GM12892 (cell line): ENCODE measurements around the gene SERPINE1.

ENCODE experiments used
- DNase-seq: peaks from one replicate; pipeline ENCODE4 v3.0.0; 2011; ENCODE audit not compliant: insufficient read length
- FAIRE-seq: peaks from 2 replicates; lab custom pipeline; 2011; peaks lifted over from hg19 to GRCh38; lab: Jason Lieb, UNC
- POLR2A ChIP-seq: IDR thresholded peaks from 2 replicates; pipeline ENCODE4 v1.6.1; 2011; ENCODE audit warnings: low read depth, low read length, control low read depth
- POLR2AphosphoS5 ChIP-seq: IDR thresholded peaks from 2 replicates; pipeline ENCODE4 v1.6.1; 2011; ENCODE audit warnings: low read depth, low read length, control low read depth
- TAF1 ChIP-seq: IDR thresholded peaks from 2 replicates; pipeline ENCODE4 v1.6.1; 2011; ENCODE audit warnings: low read depth, mild to moderate bottlenecking, control low read depth, low read length, borderline replicate concordance

The SERPINE1 gene

GRCh38 chr7:101153969-101154692 is 27.2 kb downstream of the SERPINE1 start, which contains the start of gene AP1S1:
AP1S1 (plus strand) TSS chr7:101154476; CDS start chr7:101154515, 39 bp downstream.
- no peak for TF ChIP-seq TAF1
- TF ChIP-seq POLR2A: no peak
- peak; percentile 98 for DNase-seq
- FAIRE-seq: peak; percentile 96

GRCh38 chr7:101154693-101155102 is 27.8 kb downstream of the SERPINE1 start:
- DNase-seq (no peak), FAIRE-seq (no peak)
- TF ChIP-seq POLR2A (no peak), TAF1 (no peak), POLR2AphosphoS5 (no peak)

DNA sequence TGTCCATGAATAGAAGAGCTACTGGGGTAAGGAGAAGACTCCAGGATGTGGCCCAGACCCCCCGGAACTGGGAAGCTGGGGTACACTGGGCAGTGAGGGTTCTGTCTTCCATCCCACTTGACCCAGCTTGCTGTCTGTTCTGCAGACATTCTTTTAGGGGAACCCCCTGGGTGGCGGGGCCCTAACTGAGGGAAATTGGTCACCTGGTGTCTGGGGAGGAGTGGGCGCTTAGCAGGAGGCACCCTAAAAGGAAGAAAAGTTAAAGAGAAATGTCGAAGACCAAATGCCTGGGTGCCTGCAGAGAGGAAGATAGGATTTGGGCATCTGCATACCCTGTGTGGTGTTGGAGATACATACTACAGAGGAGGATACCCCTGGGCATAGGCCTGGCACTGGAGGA is 28.4 kb downstream of the SERPINE1 start:
- no peak for FAIRE-seq
- no peak for DNase-seq
- TF ChIP-seq POLR2AphosphoS5: no peak

GRCh38 chr7:101156277-101156676 is 29.4 kb downstream of the SERPINE1 start:
- FAIRE-seq (no peak), DNase-seq (no peak)
- no peak for TF ChIP-seq POLR2A
- TF ChIP-seq TAF1: no peak
- no peak for TF ChIP-seq POLR2AphosphoS5

DNA sequence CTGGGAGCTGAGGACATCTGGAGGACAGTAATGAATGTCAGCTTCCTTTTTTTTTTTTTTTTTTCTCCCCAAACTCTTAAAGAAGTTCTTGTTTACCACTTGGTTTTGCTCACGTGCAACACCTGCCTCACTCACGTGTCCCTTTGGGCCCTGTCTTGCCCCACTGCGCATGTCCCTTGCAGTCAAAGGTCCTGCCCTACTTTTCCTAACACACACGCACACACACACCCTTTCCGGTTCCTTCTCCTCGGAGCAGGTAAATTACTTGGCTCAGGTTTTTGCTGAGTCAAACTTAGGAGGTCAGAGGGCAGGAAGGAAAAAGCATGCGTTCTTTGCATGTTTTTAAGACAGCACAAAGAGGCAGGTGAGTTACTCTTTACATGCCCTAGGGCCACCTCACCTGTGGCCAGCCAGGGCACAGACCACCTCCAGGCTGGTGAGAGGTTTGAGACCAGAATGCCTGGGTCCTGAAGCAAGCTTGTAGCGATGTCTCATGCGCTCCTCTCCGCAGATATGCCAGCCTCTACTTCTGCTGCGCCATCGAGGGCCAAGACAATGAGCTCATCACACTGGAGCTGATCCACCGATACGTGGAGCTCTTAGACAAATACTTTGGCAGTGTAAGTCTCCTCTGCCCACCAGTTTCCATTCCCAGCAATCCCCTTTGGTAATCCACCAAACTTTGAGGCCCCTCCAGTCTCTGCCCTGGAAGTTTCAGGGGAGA is 30.1 kb downstream of the SERPINE1 start:
- TF ChIP-seq POLR2A: no peak
- no peak for TF ChIP-seq TAF1
- no peak for TF ChIP-seq POLR2AphosphoS5
- FAIRE-seq (no peak), DNase-seq (no peak)

DNA sequence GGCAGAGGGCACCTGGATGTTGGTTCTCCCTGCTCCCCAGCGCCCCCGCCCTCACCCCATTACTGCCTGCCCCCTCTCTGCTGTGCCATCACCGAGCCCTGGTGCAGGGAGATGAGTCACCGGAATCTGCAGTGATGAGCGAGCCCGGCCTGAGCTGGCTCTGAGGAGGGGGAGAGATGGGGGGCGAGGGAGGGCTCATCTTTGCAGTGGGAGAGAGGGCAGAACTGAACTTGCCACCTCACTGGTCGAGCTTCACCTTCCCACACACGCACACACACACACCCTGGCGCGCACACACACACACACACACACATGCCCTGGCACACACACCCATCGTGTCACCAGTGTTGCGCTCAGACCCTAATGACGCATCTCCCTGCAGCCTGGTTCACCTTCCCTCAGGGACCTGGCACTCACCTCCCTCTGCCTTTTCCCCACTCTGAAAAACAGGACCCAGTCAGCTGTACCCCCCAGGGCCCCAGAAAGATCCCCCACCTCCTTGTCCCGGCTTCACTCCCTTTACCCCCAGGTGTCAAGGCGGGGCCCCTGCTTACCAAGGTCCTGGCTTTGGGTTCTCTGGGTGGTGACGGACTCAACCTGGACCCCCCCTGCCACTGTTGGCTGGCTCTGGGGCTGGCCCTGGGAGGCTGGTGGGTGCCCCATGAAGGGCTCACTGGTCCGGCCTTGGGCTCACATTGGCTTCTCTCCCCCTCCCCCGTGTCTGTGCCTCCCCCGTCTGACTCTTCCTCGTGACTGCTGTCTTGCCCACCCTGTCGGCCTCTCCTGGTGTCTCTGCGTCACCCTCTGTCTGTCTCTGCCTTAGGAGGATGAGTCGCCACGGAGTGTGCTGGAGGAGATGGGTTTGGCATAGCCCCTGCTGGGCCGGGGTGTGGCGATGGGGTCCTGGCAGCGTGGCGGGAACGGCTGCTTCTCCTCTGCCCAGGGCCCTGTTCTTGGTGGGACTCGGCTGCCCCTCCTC is 33.1 kb downstream of the SERPINE1 start:
- FAIRE-seq (no peak), DNase-seq (no peak)
- TF ChIP-seq TAF1 (no peak), POLR2A (no peak)

GRCh38 chr7:101160910-101161309 is 34.0 kb downstream of the SERPINE1 start:
- DNase-seq: no peak
- TF ChIP-seq POLR2A (no peak), TAF1 (no peak), POLR2AphosphoS5 (no peak)
- no peak for FAIRE-seq

GRCh38 chr7:101161692-101162471 is 35.0 kb downstream of the SERPINE1 start:
- TF ChIP-seq TAF1 (no peak), POLR2AphosphoS5 (no peak), POLR2A (no peak)
- DNase-seq (no peak), FAIRE-seq (no peak)

- FAIRE-seq (no peak), DNase-seq (no peak)
- TF ChIP-seq TAF1 (no peak), POLR2A (no peak; the same call in 1 of the 2 replicates), POLR2AphosphoS5 (no peak)
Observed at GRCh38 chr7:101162551-101163278, 35.8 kb downstream of the SERPINE1 start.

- no peak for FAIRE-seq
- TF ChIP-seq POLR2AphosphoS5: no peak
- no peak for TF ChIP-seq POLR2A
- TF ChIP-seq TAF1: no peak
- no peak for DNase-seq
Observed at GRCh38 chr7:101163279-101164070, 36.6 kb downstream of the SERPINE1 start.
